Keratinocyte (primary cell): Measurements from ENCODE around the gene CAMKMT. TPM values are rescaled to one million over a fixed set of nuclear protein-coding genes. Genes with fewer than 3 reads are reported as not detected.

Source experiments
- DNase-seq: peaks from one replicate; pipeline ENCODE4 v3.0.0-alpha.2; 2011; ENCODE audit warnings: low read depth, missing footprints, low spot score
- FAIRE-seq: peaks from 2 replicates; lab custom pipeline; 2011; peaks lifted over from hg19 to GRCh38; lab: Jason Lieb, UNC
- H2AFZ ChIP-seq: 2 replicates; pipeline ENCODE4 v1.6.0; 2012; ENCODE audit warnings: low read length, control low read depth, inconsistent platforms; ENCODE audit not compliant: control insufficient read depth
- H3K27ac ChIP-seq: 2 replicates; pipeline ENCODE4 v1.5.1; 2011; ENCODE audit warnings: low read length; ENCODE audit not compliant: control insufficient read depth, insufficient read depth
- H3K27me3 ChIP-seq: 3 replicates; pipeline ENCODE4 v1.6.0; 2011; ENCODE audit warnings: low read length; ENCODE audit not compliant: control insufficient read depth, insufficient read depth; ENCODE audit errors: extremely low read depth
- H3K36me3 ChIP-seq, 2 experiments: 2 replicates in 1 of 2; 3 replicates in 1 of 2; pipeline ENCODE4 v1.5.1; 2011; ENCODE audit warnings: low read length in 2 of 2, mild to moderate bottlenecking in 1 of 2; ENCODE audit not compliant: control insufficient read depth in 2 of 2, insufficient read depth in 2 of 2; ENCODE audit errors: extremely low read depth in 1 of 2
- H3K4me1 ChIP-seq: 3 replicates; pipeline ENCODE4 v1.5.1; 2011; ENCODE audit warnings: low read length; ENCODE audit not compliant: control insufficient read depth, insufficient read depth; ENCODE audit errors: extremely low read depth
- H3K4me2 ChIP-seq: 3 replicates; pipeline ENCODE4 v1.6.0; 2011; ENCODE audit warnings: low read depth, low read length; ENCODE audit not compliant: control insufficient read depth, insufficient read depth; ENCODE audit errors: extremely low read depth
- H3K4me3 ChIP-seq, 3 experiments: fragments of 200-600 bp in 1 of 3; sonication (generic) in 1 of 3; 2 replicates in 2 of 3; 3 replicates in 1 of 3; pipeline ENCODE4 v1.5.1; 2011 to 2016; ENCODE audit warnings: low read length in 3 of 3, mild to moderate bottlenecking in 3 of 3, control low read depth in 2 of 3, inconsistent platforms in 1 of 3, low read depth in 1 of 3, mixed read lengths in 1 of 3, mixed run types in 1 of 3, moderate library complexity in 1 of 3; ENCODE audit not compliant: control insufficient read depth in 2 of 3, insufficient read depth in 2 of 3; ENCODE audit errors: extremely low read depth in 1 of 3
- H3K79me2 ChIP-seq: 2 replicates; pipeline ENCODE4 v1.6.0; 2012; ENCODE audit warnings: low read length; ENCODE audit not compliant: control insufficient read depth, insufficient read depth
- H3K9ac ChIP-seq: 3 replicates; pipeline ENCODE4 v1.6.0; 2011; ENCODE audit warnings: low read length; ENCODE audit not compliant: control insufficient read depth, insufficient read depth; ENCODE audit errors: extremely low read depth
- H3K9me1 ChIP-seq: 3 replicates; pipeline ENCODE4 v1.6.0; 2011; ENCODE audit warnings: low read length; ENCODE audit not compliant: control insufficient read depth, insufficient read depth; ENCODE audit errors: extremely low read depth
- H3K9me3 ChIP-seq: 2 replicates; pipeline ENCODE4 v1.5.1; 2012; ENCODE audit warnings: low read depth, low read length; ENCODE audit not compliant: control insufficient read depth
- H4K20me1 ChIP-seq: 3 replicates; pipeline ENCODE4 v1.6.0; 2011; ENCODE audit warnings: low read length; ENCODE audit not compliant: control insufficient read depth, insufficient read depth; ENCODE audit errors: extremely low read depth
- CTCF ChIP-seq, 3 experiments: IDR thresholded peaks in 1 of 3; conservative IDR thresholded peaks in 1 of 3; optimal IDR thresholded peaks in 1 of 3; 2 replicates in 2 of 3; 3 replicates in 1 of 3; pipeline versions ENCODE3 to v1.5.1; 2011; ENCODE audit warnings: low read length in 3 of 3, mild to moderate bottlenecking in 3 of 3, moderate library complexity in 2 of 3, control low read depth in 1 of 3, inconsistent platforms in 1 of 3; ENCODE audit not compliant: insufficient read depth in 2 of 3; ENCODE audit errors: extremely low read depth in 1 of 3
- EZH2 ChIP-seq: IDR thresholded peaks from one replicate; pipeline ENCODE4 v1.6.1; 2012; ENCODE audit warnings: inconsistent platforms, mild to moderate bottlenecking, low read length, moderate library complexity
- dilution Hi-C: fragments of 300-500 bp; cut with MboI; formaldehyde crosslinking; loops from one replicate; pipeline ENCODE4 v1.7.0; 2020; ENCODE audit warnings: low sequenced_read_pairs; ENCODE audit not compliant: extremely low pct_ligation_motif_present
- polyA plus RNA-seq, 5 experiments: library from polyadenylated mRNA; depleted of rRNA in 3 of 5; stranded (reverse) in 3 of 5; stranded (forward) in 1 of 5; unstranded in 1 of 5; fragments of >200 nt; gene quantifications; 1 replicate in 1 of 5; 2 replicates in 3 of 5; 3 replicates in 1 of 5; pipeline versions ENCODE4 v1.2.1 to v1.2.3, GENCODE V29; 2011 to 2012; ENCODE audit warnings: missing spikeins in 2 of 5, low read depth in 1 of 5, low replicate concordance in 1 of 5

CAMKMT gene
- polyA plus RNA-seq, 1 donor (not counting 4 experiments of a cell fraction or from before 2014, with no cell fraction given): 9.9 TPM

GRCh38 chr2:44495544-44495943 lies 133.8 kb downstream of the CAMKMT start:
- Histone ChIP-seq H4K20me1 (no peaks in the 10 kb centered on the region), H3K27me3 (no peaks in the 10 kb centered on the region), H3K4me3 (no peak overlapping the region), H3K4me1 (no peaks in the 10 kb centered on the region), H3K27ac (no peak overlapping the region), H2AFZ (no peak overlapping the region), H3K9me1 (peaks cover 2% of the 10 kb centered on the region), H3K79me2 (no peaks in the 10 kb centered on the region), H3K9me3 (no peaks in the 10 kb centered on the region), H3K36me3 (no peaks in the 10 kb centered on the region), H3K4me2 (no peak overlapping the region), H3K9ac (no peak overlapping the region)
- no peak for DNase-seq
- no peak for FAIRE-seq
- no peak for TF ChIP-seq EZH2
- no peak for TF ChIP-seq CTCF (optimal IDR thresholded peaks at IDR 0.05 in 1 of 3, IDR thresholded peaks at IDR 0.05 in 1 of 3, conservative IDR thresholded peaks at IDR 0.05 in 1 of 3; ENCODE audit: extremely low read depth in 1 of 3, insufficient read depth in 2 of 3, low read length in 3 of 3)
- dilution Hi-C loops: loop anchor here (25.0 kb wide), 1 partner anchor 467 kb away; no protein-coding TSS in a partner anchor

- Histone ChIP-seq H3K79me2 (no peaks in the 10 kb centered on the region), H3K27ac (no peak overlapping the region), H3K9ac (no peak overlapping the region), H3K4me2 (no peak overlapping the region), H3K9me1 (peaks cover 2% of the 10 kb centered on the region), H3K27me3 (no peaks in the 10 kb centered on the region), H4K20me1 (no peaks in the 10 kb centered on the region), H2AFZ (no peak overlapping the region), H3K4me3 (no peak overlapping the region), H3K9me3 (no peaks in the 10 kb centered on the region), H3K36me3 (no peaks in the 10 kb centered on the region), H3K4me1 (no peaks in the 10 kb centered on the region)
- TF ChIP-seq EZH2: no peak
- no peak for TF ChIP-seq CTCF (optimal IDR thresholded peaks at IDR 0.05 in 1 of 3, IDR thresholded peaks at IDR 0.05 in 1 of 3, conservative IDR thresholded peaks at IDR 0.05 in 1 of 3; ENCODE audit: extremely low read depth in 1 of 3, insufficient read depth in 2 of 3, low read length in 3 of 3)
- DNase-seq (no peak), FAIRE-seq (no peak)
- dilution Hi-C loops: loop anchor here (25.0 kb wide), 1 partner anchor 466 kb away; no protein-coding TSS in a partner anchor
Observed at GRCh38 chr2:44496130-44496529, 134.4 kb downstream of the CAMKMT start.
